WTC11 (cell line): ENCODE results near the gene MRAP. TPM values are rescaled to one million over a fixed set of nuclear protein-coding genes. Genes with fewer than 3 reads are reported as not detected.

Source experiments
- ATF6 ChIP-seq: sonication (generic); formaldehyde crosslinking; IDR thresholded peaks from 2 replicates; pipeline ENCODE4 v1.8.1; 2023; ENCODE audit warnings: mild to moderate bottlenecking, missing genetic modification reagents
- CBFB ChIP-seq: sonication (generic); formaldehyde crosslinking; IDR thresholded peaks from 2 replicates; pipeline ENCODE4 v1.8.1; 2022; ENCODE audit warnings: mild to moderate bottlenecking, low read depth, missing genetic modification reagents
- E2F1 ChIP-seq: sonication (generic); formaldehyde crosslinking; IDR thresholded peaks from 2 replicates; pipeline ENCODE4 v1.8.0; 2022; ENCODE audit warnings: mild to moderate bottlenecking, missing genetic modification reagents
- E2F5 ChIP-seq: sonication (generic); formaldehyde crosslinking; IDR thresholded peaks from 2 replicates; pipeline ENCODE4 v1.8.1; 2022; ENCODE audit warnings: mild to moderate bottlenecking, moderate library complexity, missing genetic modification reagents
- EMX1 ChIP-seq: fragments of 250-450 bp; sonication (Bioruptor Pico); IDR thresholded peaks from 2 replicates; pipeline ENCODE4 v1.8.0; 2021; ENCODE audit warnings: mild to moderate bottlenecking
- ERG ChIP-seq: fragments of 250-450 bp; sonication (Bioruptor Pico); IDR thresholded peaks from 2 replicates; pipeline ENCODE4 v1.8.0; 2021; ENCODE audit warnings: mild to moderate bottlenecking
- ETV6 ChIP-seq: sonication (generic); formaldehyde crosslinking; IDR thresholded peaks from 2 replicates; pipeline ENCODE4 v1.8.1; 2022; ENCODE audit warnings: mild to moderate bottlenecking, missing genetic modification reagents
- FOXJ3 ChIP-seq: sonication (generic); formaldehyde crosslinking; IDR thresholded peaks from 2 replicates; pipeline ENCODE4 v1.9.0; 2021; ENCODE audit warnings: missing genetic modification reagents, mild to moderate bottlenecking, borderline replicate concordance
- FOXP4 ChIP-seq: sonication (generic); formaldehyde crosslinking; IDR thresholded peaks from 2 replicates; pipeline ENCODE4 v1.8.0; 2022; ENCODE audit warnings: mild to moderate bottlenecking, missing genetic modification reagents
- GABPB1 ChIP-seq: sonication (generic); formaldehyde crosslinking; IDR thresholded peaks from 2 replicates; pipeline ENCODE4 v1.8.1; 2023; ENCODE audit warnings: mild to moderate bottlenecking, missing genetic modification reagents
- GRHL2 ChIP-seq: fragments of 250-450 bp; sonication (Bioruptor Pico); IDR thresholded peaks from 2 replicates; pipeline ENCODE4 v1.8.0; 2022; ENCODE audit warnings: mild to moderate bottlenecking, moderate library complexity; ENCODE audit not compliant: insufficient replicate concordance, severe bottlenecking
- GTF2I ChIP-seq: fragments of 250-450 bp; sonication (Bioruptor Pico); conservative IDR thresholded peaks from 2 replicates; pipeline ENCODE4 v1.4.0; 2021; ENCODE audit warnings: mild to moderate bottlenecking
- JAZF1 ChIP-seq: fragments of 250-450 bp; sonication (Bioruptor Pico); IDR thresholded peaks from 2 replicates; pipeline ENCODE4 v1.9.0; 2021; ENCODE audit warnings: moderate library complexity, mild to moderate bottlenecking, inconsistent platforms
- MLX ChIP-seq: sonication (generic); formaldehyde crosslinking; IDR thresholded peaks from 2 replicates; pipeline ENCODE4 v1.8.1; 2023; ENCODE audit warnings: mild to moderate bottlenecking, missing genetic modification reagents, moderate library complexity
- PREB ChIP-seq: sonication (generic); formaldehyde crosslinking; IDR thresholded peaks from 2 replicates; pipeline ENCODE4 v1.8.1; 2022; ENCODE audit warnings: mild to moderate bottlenecking, missing genetic modification reagents, moderate library complexity, borderline replicate concordance
- RELA ChIP-seq: sonication (generic); formaldehyde crosslinking; IDR thresholded peaks from 2 replicates; pipeline ENCODE4 v1.8.1; 2022; ENCODE audit warnings: missing genetic modification reagents, mild to moderate bottlenecking, borderline replicate concordance
- TCF7 ChIP-seq: sonication (generic); formaldehyde crosslinking; IDR thresholded peaks from 2 replicates; pipeline ENCODE4 v1.8.0; 2022; ENCODE audit warnings: mild to moderate bottlenecking, low read depth, missing genetic modification reagents, moderate library complexity
- TEAD4 ChIP-seq: sonication (generic); formaldehyde crosslinking; IDR thresholded peaks from 2 replicates; pipeline ENCODE4 v1.8.0; 2022; ENCODE audit warnings: mild to moderate bottlenecking, missing genetic modification reagents
- USF1 ChIP-seq: sonication (generic); formaldehyde crosslinking; IDR thresholded peaks from 2 replicates; pipeline ENCODE4 v1.8.0; 2022; ENCODE audit warnings: mild to moderate bottlenecking, missing genetic modification reagents
- ZMAT4 ChIP-seq: fragments of 250-450 bp; sonication (Bioruptor Pico); IDR thresholded peaks from 2 replicates; pipeline ENCODE4 v1.9.0; 2021; ENCODE audit warnings: mild to moderate bottlenecking
- ZNF121 ChIP-seq: sonication (generic); formaldehyde crosslinking; IDR thresholded peaks from 2 replicates; pipeline ENCODE4 v1.8.0; 2023; ENCODE audit warnings: missing genetic modification reagents
- ZNF232 ChIP-seq: sonication (generic); formaldehyde crosslinking; IDR thresholded peaks from 2 replicates; pipeline ENCODE4 v1.8.0; 2022; ENCODE audit warnings: mild to moderate bottlenecking, missing genetic modification reagents
- ZNF416 ChIP-seq: fragments of 250-450 bp; sonication (Bioruptor Pico); IDR thresholded peaks from 2 replicates; pipeline ENCODE4 v1.9.0; 2021; ENCODE audit warnings: mild to moderate bottlenecking, inconsistent platforms
- ZNF425 ChIP-seq: fragments of 250-450 bp; sonication (Bioruptor Pico); conservative IDR thresholded peaks from 2 replicates; pipeline ENCODE4 v1.9.0; 2021; ENCODE audit warnings: mild to moderate bottlenecking
- total RNA-seq: library from RNA; stranded (reverse); gene quantifications from 3 replicates; pipeline ENCODE4 v1.2.3, GENCODE V29; 2021

The MRAP gene
- total RNA-seq, 1 experiment from 2014 or later, result not detected

- TF ChIP-seq PREB (CRISPR knock-in tag) (no peak), TCF7 (CRISPR knock-in tag) (no peak), TEAD4 (no peak), ATF6 (CRISPR knock-in tag) (no peak), ERG (CRISPR knock-in tag) (no peak), ZNF416 (CRISPR knock-in tag) (no peak), FOXP4 (CRISPR knock-in tag) (peak; percentile 69; the same call in 1 of the 2 replicates), USF1 (CRISPR knock-in tag) (peak; percentile 12; the same call in 1 of the 2 replicates), JAZF1 (CRISPR knock-in tag) (no peak), E2F5 (CRISPR knock-in tag) (no peak), GTF2I (CRISPR knock-in tag) (no peak), E2F1 (CRISPR knock-in tag) (no peak), ZNF121 (CRISPR knock-in tag) (no peak), MLX (CRISPR knock-in tag) (no peak), RELA (no peak), ZMAT4 (CRISPR knock-in tag) (no peak), GRHL2 (CRISPR knock-in tag) (no peak), GABPB1 (peak; percentile 22; the same call in 1 of the 2 replicates), EMX1 (CRISPR knock-in tag) (no peak), CBFB (CRISPR knock-in tag) (no peak), ETV6 (CRISPR knock-in tag) (peak; percentile 87), FOXJ3 (no peak), ZNF425 (no peak), ZNF232 (peak; percentile 75; the same call in 1 of the 2 replicates)
Observed at GRCh38 chr21:32278518-32279376, 19.9 kb upstream of the MRAP start, which contains the start of gene MIS18A (continued).
